HCT116 (cell line): Measurements from ENCODE around the gene CPTP. TPM values are rescaled to one million over a fixed set of nuclear protein-coding genes. Genes with fewer than 3 reads are reported as not detected.

Experiments
- ATAC-seq: fragments of 200-7000 bp; cut with Tn5 transposase; 2 replicates; pipeline ENCODE4 v1.9.1; 2020; ENCODE audit warnings: mild to moderate bottlenecking, moderate library complexity
- BruUV-seq: library from RNA; stranded (reverse); fragments of 400-500 nt; replicated peaks from 2 replicates; lab custom pipeline; 2021; lab: Mats Ljungman, UMichigan
- CTCF ChIA-PET: fragments of 300-600 bp; sonication (Branson Sonifier 250); formaldehyde crosslinking; loops from one replicate; lab custom pipeline; 2021; ENCODE audit warnings: antibody characterized with exemption; lab: Charles Lee
- POLR2A ChIA-PET: fragments of 300-600, 350-600 bp; sonication (Branson Sonifier 250); formaldehyde crosslinking; loops from one replicate; lab custom pipeline; 2021; ENCODE audit warnings: antibody characterized with exemption; lab: Charles Lee
- RAD21 ChIA-PET, 2 experiments: fragments of 300-600 bp; sonication (Branson Sonifier 250); formaldehyde crosslinking; loops; one replicate each; lab custom pipeline; 2023; ENCODE audit warnings: low total read pairs in 2 of 2; ENCODE audit not compliant: uncharacterized antibody in 2 of 2, unreplicated experiment in 2 of 2, low non-redundant PET in 1 of 2; lab: Charles Lee
- DNase-seq: peaks from one replicate; pipeline ENCODE4 v3.0.0-alpha.2; 2010; ENCODE audit warnings: low read depth, low spot score
- H2AFZ ChIP-seq: fragments of 200-600 bp; shearing (Covaris generic), sonication (generic); 2 replicates; pipeline ENCODE4 v1.6.1; 2017; ENCODE audit warnings: low read depth, mixed run types, mixed read lengths, antibody characterized with exemption, low read length; ENCODE audit not compliant: poor library complexity, severe bottlenecking
- H3K27ac ChIP-seq: 2 replicates; pipeline ENCODE4 v1.5.1; 2012; ENCODE audit warnings: low read depth, low read length
- H3K27me3 ChIP-seq: fragments of 200-600 bp; sonication (generic); 2 replicates; pipeline ENCODE4 v1.6.1; 2016; ENCODE audit warnings: mixed run types, low read length, mixed read lengths; ENCODE audit not compliant: insufficient read depth
- H3K36me3 ChIP-seq, 2 experiments: fragments of 200-500 bp in 1 of 2; fragments of 200-600 bp in 1 of 2; sonication (Bioruptor generic) in 1 of 2; sonication (generic) in 1 of 2; 2 replicates each; pipeline versions ENCODE4 v1.5.1 to v1.6.1; 2014 to 2016; ENCODE audit warnings: low read length in 2 of 2, inconsistent platforms in 1 of 2, mixed read lengths in 1 of 2, mixed run types in 1 of 2; ENCODE audit not compliant: insufficient read depth in 2 of 2, control insufficient read depth in 1 of 2
- H3K4me1 ChIP-seq, 2 experiments: fragments of 200-600 bp in 1 of 2; sonication (generic) in 1 of 2; 2 replicates each; pipeline versions ENCODE4 v1.5.1 to v1.6.1; 2012 to 2017; ENCODE audit warnings: low read length in 2 of 2, inconsistent platforms in 1 of 2, mild to moderate bottlenecking in 1 of 2, mixed read lengths in 1 of 2, mixed run types in 1 of 2, moderate library complexity in 1 of 2; ENCODE audit not compliant: insufficient read depth in 2 of 2, control insufficient read depth in 1 of 2
- H3K4me2 ChIP-seq: fragments of 200-600 bp; sonication (generic); 2 replicates; pipeline ENCODE4 v1.6.1; 2017; ENCODE audit warnings: mixed run types, low read length, mixed read lengths
- H3K4me3 ChIP-seq, 2 experiments: fragments of 200-600 bp in 1 of 2; sonication (generic) in 1 of 2; replicated peaks in 1 of 2; 2 replicates each; pipeline ENCODE4 v1.5.1; 2011 to 2016; ENCODE audit warnings: low read length in 2 of 2, control low read depth in 1 of 2, low read depth in 1 of 2, mild to moderate bottlenecking in 1 of 2, mixed read lengths in 1 of 2, mixed run types in 1 of 2
- H3K79me2 ChIP-seq: fragments of 200-600 bp; sonication (generic); 2 replicates; pipeline ENCODE4 v1.6.1; 2017; ENCODE audit warnings: mild to moderate bottlenecking, mixed run types, low read length, moderate library complexity, mixed read lengths; ENCODE audit not compliant: insufficient read depth
- H3K9ac ChIP-seq: fragments of 200-600 bp; sonication (generic); 2 replicates; pipeline ENCODE4 v1.6.1; 2016; ENCODE audit warnings: low read length, mixed read lengths
- H3K9me2 ChIP-seq: fragments of 200-600 bp; sonication (generic), shearing (Covaris generic); 2 replicates; pipeline ENCODE4 v1.6.1; 2017; ENCODE audit warnings: mixed run types, mild to moderate bottlenecking, moderate library complexity; ENCODE audit not compliant: insufficient read depth
- H3K9me3 ChIP-seq, 2 experiments: fragments of 200-500 bp in 1 of 2; fragments of 200-600 bp in 1 of 2; sonication (Bioruptor generic) in 1 of 2; sonication (generic) in 1 of 2; 2 replicates each; pipeline ENCODE4 v1.6.1; 2014 to 2017; ENCODE audit warnings: low read length in 2 of 2, mixed read lengths in 2 of 2, inconsistent platforms in 1 of 2, low read depth in 1 of 2, mild to moderate bottlenecking in 1 of 2, mixed run types in 1 of 2, moderate library complexity in 1 of 2; ENCODE audit not compliant: control insufficient read depth in 1 of 2, insufficient read depth in 1 of 2
- H4K20me1 ChIP-seq: fragments of 200-600 bp; sonication (generic), shearing (Covaris generic); 2 replicates; pipeline ENCODE4 v1.6.1; 2017; ENCODE audit warnings: mixed run types, mild to moderate bottlenecking, moderate library complexity; ENCODE audit not compliant: insufficient read depth
- ATF3 ChIP-seq: IDR thresholded peaks from 2 replicates; pipeline ENCODE4 v1.6.1; 2012
- CBX3 ChIP-seq: IDR thresholded peaks from 2 replicates; pipeline ENCODE4 v1.6.1; 2012; ENCODE audit warnings: low read depth
- CEBPB ChIP-seq: IDR thresholded peaks from 2 replicates; pipeline ENCODE4 v1.6.1; 2012; ENCODE audit warnings: low read depth
- CTCF ChIP-seq, 3 experiments: fragments of 200-600 bp in 1 of 3; sonication (generic) in 1 of 3; IDR thresholded peaks in 2 of 3; conservative IDR thresholded peaks in 1 of 3; 2 replicates each; pipeline ENCODE4 v1.5.1; 2012 to 2017; ENCODE audit warnings: low read depth in 2 of 3, low read length in 2 of 3, antibody characterized with exemption in 1 of 3, borderline replicate concordance in 1 of 3, control low read depth in 1 of 3, mild to moderate bottlenecking in 1 of 3, mixed read lengths in 1 of 3, mixed run types in 1 of 3, moderate library complexity in 1 of 3; ENCODE audit not compliant: insufficient read depth in 1 of 3
- EZH2phosphoT487 ChIP-seq: fragments of 200-600 bp; IDR thresholded peaks from 2 replicates; pipeline ENCODE4 v1.6.1; 2018; ENCODE audit warnings: antibody characterized with exemption, borderline replicate concordance
- FOSL1 ChIP-seq: IDR thresholded peaks from 2 replicates; pipeline ENCODE4 v1.6.1; 2012; ENCODE audit warnings: low read depth
- POLR2A ChIP-seq: IDR thresholded peaks from 2 replicates; pipeline ENCODE4 v1.7.0; 2011; ENCODE audit warnings: borderline replicate concordance; ENCODE audit not compliant: insufficient read depth, insufficient read length; ENCODE audit errors: extremely low read depth
- POLR2AphosphoS5 ChIP-seq: IDR thresholded peaks from 2 replicates; pipeline ENCODE4 v1.6.1; 2011; ENCODE audit warnings: mild to moderate bottlenecking, low read depth, low read length, moderate library complexity
- SP1 ChIP-seq: IDR thresholded peaks from 2 replicates; pipeline ENCODE4 v1.6.1; 2012; ENCODE audit warnings: low read depth
- TCF7L2 ChIP-seq: IDR thresholded peaks from 2 replicates; pipeline ENCODE4 v1.7.0; 2011; ENCODE audit warnings: borderline replicate concordance, inconsistent platforms; ENCODE audit not compliant: insufficient read depth, insufficient read length; ENCODE audit errors: extremely low read depth
- YY1 ChIP-seq: IDR thresholded peaks from 2 replicates; pipeline ENCODE4 v1.6.1; 2011; ENCODE audit warnings: low read length, low read depth, moderate library complexity, mild to moderate bottlenecking; ENCODE audit not compliant: insufficient replicate concordance; ENCODE audit errors: extremely low read depth
- ZBTB33 ChIP-seq: IDR thresholded peaks from 2 replicates; pipeline ENCODE4 v1.6.1; 2011; ENCODE audit warnings: mild to moderate bottlenecking, low read length, moderate library complexity; ENCODE audit not compliant: insufficient replicate concordance; ENCODE audit errors: extremely low read depth
- ZFX ChIP-seq: fragments of 450-650 bp; IDR thresholded peaks from 2 replicates; pipeline ENCODE4 v1.6.1; 2017
- ZNF274 ChIP-seq: fragments of 200-500 bp; sonication (Bioruptor generic); IDR thresholded peaks from 2 replicates; pipeline ENCODE4 v1.6.1; 2014; ENCODE audit warnings: mild to moderate bottlenecking, low read depth, low read length, inconsistent platforms
- intact Hi-C: fragments of 100-400 bp; cut with micrococcal nuclease; formaldehyde crosslinking; loops from 2 replicates; pipeline ENCODE4 v1.10.0; 2022
- total RNA-seq: library from RNA; stranded (reverse); gene quantifications from one replicate; pipeline ENCODE4 v1.2.1, GENCODE V29; 2021; ENCODE audit not compliant: unreplicated experiment

Gene CPTP
- total RNA-seq, 1 experiment from 2014 or later: 16.3 TPM

- TF ChIP-seq ZBTB33 (no peak), FOSL1 (no peak), POLR2A (no peak), ATF3 (no peak), EZH2phosphoT487 (no peak), YY1 (no peak), ZFX (no peak), POLR2AphosphoS5 (no peak), SP1 (no peak)
Measured at GRCh38 chr1:1318777-1319645, 5.6 kb upstream of the CPTP start (continued).

GRCh38 chr1:1319646-1319941, 5.0 kb upstream of the CPTP start:
- Histone ChIP-seq H2AFZ (no peak overlapping the region), H3K9me2 (no peaks in the 10 kb centered on the region), H4K20me1 (peaks cover 10% of the 10 kb centered on the region; the same call in 1 of the 2 replicates), H3K27me3 (no peaks in the 10 kb centered on the region), H3K9ac (no peak overlapping the region), H3K4me2 (no peak overlapping the region), H3K27ac (peak overlapping the region; percentile 47), H3K79me2 (peaks cover 88% of the 10 kb centered on the region), H3K4me1 (peaks cover 27 to 54% of the 10 kb centered on the region in 2 experiments), H3K4me3 (no peak overlapping the region), H3K9me3 (no peaks in the 10 kb centered on the region), H3K36me3 (peaks cover 9 to 21% of the 10 kb centered on the region in 2 experiments; a peak in 2 of 4 replicates)
- ChIA-PET CTCF (no interaction called here), POLR2A (no interaction called here), RAD21 (no interaction called here)
- intact Hi-C loops: no loop called here
- no peak for DNase-seq
- BruUV-seq: no TSS peak
- no peak for ATAC-seq
- TF ChIP-seq ZFX (no peak), CTCF (IDR thresholded peaks at IDR 0.05 in 2 of 3, conservative IDR thresholded peaks at IDR 0.05 in 1 of 3; ENCODE audit: borderline replicate concordance in 1 of 3, insufficient read depth in 1 of 3, low read depth in 2 of 3, low read length in 2 of 3) (no peak), CEBPB (no peak), CBX3 (no peak), ZBTB33 (no peak), ZNF274 (no peak), POLR2A (no peak), POLR2AphosphoS5 (no peak), TCF7L2 (no peak)
